Caco-2 (cell line): Measurements from ENCODE around the gene PARP12. TPM values are rescaled to one million over a fixed set of nuclear protein-coding genes. Genes with fewer than 3 reads are reported as not detected.

Source experiments
- BruUV-seq: library from RNA; stranded (reverse); fragments of 400-500 nt; replicated peaks from 2 replicates; lab custom pipeline; 2021; lab: Mats Ljungman, UMichigan
- CTCF ChIA-PET: fragments of 300-600 bp; sonication (Branson Sonifier 250); formaldehyde crosslinking; loops from one replicate; lab custom pipeline; 2022; ENCODE audit warnings: antibody characterized with exemption; lab: Charles Lee
- POLR2A ChIA-PET: fragments of 300-600 bp; sonication (Branson Sonifier 250); formaldehyde crosslinking; loops from one replicate; lab custom pipeline; 2022; ENCODE audit warnings: antibody characterized with exemption; lab: Charles Lee
- DNase-seq, 2 experiments: peaks; one replicate each; pipeline versions ENCODE4 v3.0.0 to v3.0.0-alpha.2; 2020 to 2022
- H3K27me3 ChIP-seq: replicated peaks from 2 replicates; pipeline ENCODE4 v1.6.0; 2011; ENCODE audit warnings: low read length; ENCODE audit not compliant: control insufficient read depth, insufficient read depth
- H3K36me3 ChIP-seq: 2 replicates; pipeline ENCODE4 v1.5.1; 2011; ENCODE audit warnings: low read length; ENCODE audit not compliant: control insufficient read depth, insufficient read depth
- H3K4me1 ChIP-seq: fragments of 250-450 bp; sonication (Bioruptor Pico); 2 replicates; pipeline ENCODE4 v1.5.1; 2020; ENCODE audit warnings: mild to moderate bottlenecking
- H3K4me3 ChIP-seq: 2 replicates; pipeline ENCODE4 v1.5.1; 2011; ENCODE audit warnings: low read depth, mild to moderate bottlenecking, control low read depth, low read length
- H3K9me3 ChIP-seq: fragments of 250-450 bp; sonication (Bioruptor Pico); 2 replicates; pipeline ENCODE4 v1.5.1; 2020; ENCODE audit warnings: mild to moderate bottlenecking, moderate library complexity
- H3K27ac Mint-ChIP-seq: one replicate; pipeline ENCODE4 v1.8.0; 2022; ENCODE audit warnings: mixed read lengths; ENCODE audit not compliant: unreplicated experiment
- H3K27me3 Mint-ChIP-seq: one replicate; pipeline ENCODE4 v1.8.0; 2022; ENCODE audit warnings: mixed read lengths; ENCODE audit not compliant: insufficient read depth, unreplicated experiment
- H3K36me3 Mint-ChIP-seq: one replicate; pipeline ENCODE4 v1.8.0; 2022; ENCODE audit warnings: mild to moderate bottlenecking, mixed read lengths; ENCODE audit not compliant: insufficient read depth, unreplicated experiment
- H3K4me1 Mint-ChIP-seq: one replicate; pipeline ENCODE4 v1.8.0; 2022; ENCODE audit warnings: low read depth, mixed read lengths; ENCODE audit not compliant: unreplicated experiment
- H3K4me3 Mint-ChIP-seq: one replicate; pipeline ENCODE4 v1.8.0; 2022; ENCODE audit warnings: mild to moderate bottlenecking, moderate library complexity, mixed read lengths; ENCODE audit not compliant: unreplicated experiment
- H3K9me3 Mint-ChIP-seq: one replicate; pipeline ENCODE4 v1.8.0; 2022; ENCODE audit warnings: mixed read lengths; ENCODE audit not compliant: unreplicated experiment
- CTCF ChIP-seq, 2 experiments: fragments of 200-600 bp in 1 of 2; IDR thresholded peaks; 1 replicate in 1 of 2; 2 replicates in 1 of 2; pipeline versions ENCODE4 v1.5.1 to v1.8.0; 2011 to 2022; ENCODE audit warnings: antibody characterized with exemption in 1 of 2, control low read depth in 1 of 2, inconsistent platforms in 1 of 2, low read depth in 1 of 2, low read length in 1 of 2, mild to moderate bottlenecking in 1 of 2, moderate library complexity in 1 of 2; ENCODE audit not compliant: insufficient read depth in 1 of 2, severe bottlenecking in 1 of 2, unreplicated experiment in 1 of 2
- intact Hi-C: fragments of 100-400 bp; cut with micrococcal nuclease; formaldehyde crosslinking; loops from one replicate; pipeline ENCODE4 v1.10.0; 2022; ENCODE audit not compliant: unreplicated experiment
- total RNA-seq: library from RNA; stranded (reverse); gene quantifications from 2 replicates; pipeline ENCODE4 v1.2.3, GENCODE V29; 2022

The PARP12 gene
- total RNA-seq, 1 experiment from 2014 or later = 20.2 TPM

- Mint-ChIP-seq H3K9me3 (no peaks in the 10 kb centered on the region), H3K27ac (no peak overlapping the region), H3K27me3 (no peaks in the 10 kb centered on the region), H3K36me3 (peaks cover 6% of the 10 kb centered on the region), H3K4me1 (no peaks in the 10 kb centered on the region), H3K4me3 (no peak overlapping the region)
- no peak overlapping the region for H3K4me3 ChIP-seq
- H3K9me3 ChIP-seq = no peaks in the 10 kb centered on the region
- no peak for DNase-seq
- ChIA-PET CTCF (no interaction called here), POLR2A (no interaction called here)
- TF ChIP-seq CTCF (IDR thresholded peaks at IDR 0.05; ENCODE audit: insufficient read depth in 1 of 2, low read depth in 1 of 2, low read length in 1 of 2, severe bottlenecking in 1 of 2, unreplicated experiment in 1 of 2) = no peak
- H3K36me3 ChIP-seq = no peaks in the 10 kb centered on the region; the same call in 1 of the 2 replicates
- intact Hi-C loops = no loop called here
- no peaks in the 10 kb centered on the region for H3K4me1 ChIP-seq
- H3K27me3 ChIP-seq = no peaks in the 10 kb centered on the region
- no TSS peak for BruUV-seq
Observed at GRCh38 chr7:140093375-140093774, 30.6 kb upstream of the PARP12 start.

- Mint-ChIP-seq H3K36me3 (no peaks in the 10 kb centered on the region), H3K9me3 (no peaks in the 10 kb centered on the region), H3K4me3 (no peak overlapping the region), H3K4me1 (no peaks in the 10 kb centered on the region), H3K27me3 (no peaks in the 10 kb centered on the region), H3K27ac (no peak overlapping the region)
- Histone ChIP-seq H3K4me3 (no peak overlapping the region), H3K27me3 (no peaks in the 10 kb centered on the region; the same call in 1 of the 2 replicates), H3K4me1 (no peaks in the 10 kb centered on the region), H3K9me3 (no peaks in the 10 kb centered on the region), H3K36me3 (no peaks in the 10 kb centered on the region)
- CTCF ChIA-PET = no interaction called here
- DNase-seq = no peak
- intact Hi-C loops = no loop called here
- no peak for TF ChIP-seq CTCF (IDR thresholded peaks at IDR 0.05; ENCODE audit: insufficient read depth in 1 of 2, low read depth in 1 of 2, low read length in 1 of 2, severe bottlenecking in 1 of 2, unreplicated experiment in 1 of 2)
- POLR2A ChIA-PET = no interaction called here
- BruUV-seq = no TSS peak
Observed at GRCh38 chr7:140085447-140085846, 22.7 kb upstream of the PARP12 start.

- no peaks in the 10 kb centered on the region for H3K4me1 Mint-ChIP-seq
- H3K36me3 Mint-ChIP-seq = no peaks in the 10 kb centered on the region
- Histone ChIP-seq H3K36me3 (no peaks in the 10 kb centered on the region), H3K9me3 (no peaks in the 10 kb centered on the region), H3K4me3 (no peak overlapping the region), H3K27me3 (no peaks in the 10 kb centered on the region; the same call in 1 of the 2 replicates), H3K4me1 (no peaks in the 10 kb centered on the region)
- no peaks in the 10 kb centered on the region for H3K27me3 Mint-ChIP-seq
- DNase-seq = no peak
- no peak for TF ChIP-seq CTCF (IDR thresholded peaks at IDR 0.05; ENCODE audit: insufficient read depth in 1 of 2, low read depth in 1 of 2, low read length in 1 of 2, severe bottlenecking in 1 of 2, unreplicated experiment in 1 of 2)
- no TSS peak for BruUV-seq
- H3K27ac Mint-ChIP-seq = no peak overlapping the region
- POLR2A ChIA-PET = no interaction called here
- CTCF ChIA-PET = no interaction called here
- no peaks in the 10 kb centered on the region for H3K9me3 Mint-ChIP-seq
- H3K4me3 Mint-ChIP-seq = no peak overlapping the region
- intact Hi-C loops = no loop called here
Observed at GRCh38 chr7:140084972-140085371, 22.2 kb upstream of the PARP12 start.
